SK-N-SH (cell line): Measurements from ENCODE around the gene PDS5B. TPM values are rescaled to one million over a fixed set of nuclear protein-coding genes. Genes with fewer than 3 reads are reported as not detected.
A peak's percentile ranks its signal among the peaks of the same experiment; 100 is the strongest.

ENCODE experiments used
- CTCF ChIA-PET: fragments of 300-600, 350-600 bp; formaldehyde crosslinking; extraction: SDS; loops from one replicate; lab custom pipeline; 2021; lab: Yijun Ruan, JAX
- POLR2A ChIA-PET: fragments of 350-600 bp; sonication (Branson Sonifier 250); formaldehyde crosslinking; extraction: SDS; loops from one replicate; lab custom pipeline; 2020; ENCODE audit warnings: antibody characterized with exemption, inconsistent platforms; lab: Yijun Ruan, JAX
- DNase-seq: peaks from one replicate; pipeline ENCODE4 v3.0.0; 2012
- H2AFZ ChIP-seq: fragments of 200-600 bp; sonication (generic); 2 replicates; pipeline ENCODE4 v1.8.1; 2016; ENCODE audit warnings: antibody characterized with exemption, mild to moderate bottlenecking, low read depth
- H3F3A ChIP-seq: fragments of 200-600 bp; sonication (generic); replicated peaks from 2 replicates; pipeline ENCODE3; 2016; ENCODE audit warnings: antibody characterized with exemption, mild to moderate bottlenecking; ENCODE audit not compliant: insufficient read depth
- H3K27ac ChIP-seq, 2 experiments: fragments of 200-500 bp in 1 of 2; fragments of 200-600 bp in 1 of 2; sonication (Bioruptor generic) in 1 of 2; sonication (generic), shearing (Covaris generic) in 1 of 2; 2 replicates each; pipeline versions ENCODE4 v1.5.1 to v1.6.1; 2014 to 2016; ENCODE audit warnings: low read depth in 2 of 2, inconsistent platforms in 1 of 2, low read length in 1 of 2, mild to moderate bottlenecking in 1 of 2, mixed read lengths in 1 of 2
- H3K27me3 ChIP-seq: fragments of 200-600 bp; sonication (generic), shearing (Covaris generic); 2 replicates; pipeline ENCODE4 v1.6.1; 2016; ENCODE audit warnings: mixed run types; ENCODE audit not compliant: insufficient read depth
- H3K36me3 ChIP-seq, 2 experiments: fragments of 200-500 bp in 1 of 2; fragments of 200-600 bp in 1 of 2; sonication (Bioruptor generic) in 1 of 2; sonication (generic) in 1 of 2; replicated peaks in 1 of 2; 2 replicates each; pipeline versions ENCODE3 to v1.5.1; 2014 to 2016; ENCODE audit warnings: low read length in 1 of 2, mild to moderate bottlenecking in 1 of 2; ENCODE audit not compliant: insufficient read depth in 2 of 2, control insufficient read depth in 1 of 2
- H3K4me1 ChIP-seq, 2 experiments: fragments of 200-500 bp in 1 of 2; fragments of 200-600 bp in 1 of 2; sonication (Bioruptor generic) in 1 of 2; sonication (generic), shearing (Covaris generic) in 1 of 2; 2 replicates each; pipeline versions ENCODE4 v1.5.1 to v1.6.1; 2014 to 2016; ENCODE audit warnings: low read depth in 1 of 2, low read length in 1 of 2, mixed run types in 1 of 2; ENCODE audit not compliant: insufficient read depth in 2 of 2, control insufficient read depth in 1 of 2
- H3K4me2 ChIP-seq: fragments of 200-600 bp; sonication (generic), shearing (Covaris generic); 2 replicates; pipeline ENCODE4 v1.6.1; 2017; ENCODE audit warnings: mixed run types
- H3K4me3 ChIP-seq, 2 experiments: fragments of 200-500 bp in 1 of 2; fragments of 200-600 bp in 1 of 2; sonication (Bioruptor generic) in 1 of 2; sonication (generic), shearing (Covaris generic) in 1 of 2; 2 replicates each; pipeline versions ENCODE4 v1.5.1 to v1.8.1; 2014 to 2016; ENCODE audit warnings: low read depth in 2 of 2, inconsistent platforms in 1 of 2, low read length in 1 of 2, mild to moderate bottlenecking in 1 of 2, mixed read lengths in 1 of 2, moderate library complexity in 1 of 2
- H3K79me2 ChIP-seq: fragments of 200-600 bp; sonication (generic); 2 replicates; pipeline ENCODE4 v1.8.1; 2017; ENCODE audit warnings: mild to moderate bottlenecking; ENCODE audit not compliant: insufficient read depth
- H3K9ac ChIP-seq: fragments of 200-600 bp; sonication (generic); 2 replicates; pipeline ENCODE4 v1.6.1; 2017; ENCODE audit warnings: mixed run types
- H3K9me2 ChIP-seq: fragments of 200-600 bp; sonication (generic); 2 replicates; pipeline ENCODE4 v1.6.1; 2017; ENCODE audit warnings: mixed run types
- H3K9me3 ChIP-seq: fragments of 200-600 bp; sonication (generic); 2 replicates; pipeline ENCODE4 v1.6.1; 2017; ENCODE audit warnings: mixed run types, mild to moderate bottlenecking, moderate library complexity
- H4K20me1 ChIP-seq: fragments of 200-600 bp; sonication (generic); 2 replicates; pipeline ENCODE4 v1.6.1; 2017; ENCODE audit warnings: mild to moderate bottlenecking, mixed run types; ENCODE audit not compliant: insufficient read depth
- CHD2 ChIP-seq: fragments of 150-350 bp; IDR thresholded peaks from 2 replicates; pipeline ENCODE4 v1.6.1; 2018; ENCODE audit warnings: low read length; ENCODE audit not compliant: partially characterized antibody
- CTCF ChIP-seq: fragments of 200-600 bp; sonication (generic); IDR thresholded peaks from 2 replicates; pipeline ENCODE4 v1.6.1; 2017; ENCODE audit warnings: antibody characterized with exemption, mild to moderate bottlenecking, moderate library complexity
- ELF1 ChIP-seq: IDR thresholded peaks from 2 replicates; pipeline ENCODE4 v1.4.0; 2012
- EP300 ChIP-seq, 2 experiments: IDR thresholded peaks; 2 replicates each; pipeline versions ENCODE4 v1.4.0 to v1.6.1; 2012; ENCODE audit warnings: borderline replicate concordance in 1 of 2, low read depth in 1 of 2, low read length in 1 of 2
- EZH2phosphoT487 ChIP-seq: fragments of 200-600 bp; sonication (generic); IDR thresholded peaks from 2 replicates; pipeline ENCODE4 v1.6.1; 2017; ENCODE audit warnings: low read depth, mixed run types, mild to moderate bottlenecking, antibody characterized with exemption, moderate library complexity, borderline replicate concordance
- FOXM1 ChIP-seq: IDR thresholded peaks from 2 replicates; pipeline ENCODE4 v1.4.0; 2012; ENCODE audit warnings: low read depth, mild to moderate bottlenecking
- GABPA ChIP-seq: IDR thresholded peaks from 2 replicates; pipeline ENCODE4 v1.4.0; 2012; ENCODE audit warnings: low read depth, mild to moderate bottlenecking
- IRF3 ChIP-seq: fragments of 150-350 bp; IDR thresholded peaks from 2 replicates; pipeline ENCODE4 v1.6.1; 2016; ENCODE audit warnings: mild to moderate bottlenecking, low read depth, low read length
- MAX ChIP-seq: IDR thresholded peaks from 2 replicates; pipeline ENCODE4 v1.4.0; 2012; ENCODE audit warnings: low read depth
- MEF2A ChIP-seq: IDR thresholded peaks from 2 replicates; pipeline ENCODE4 v1.4.0; 2012; ENCODE audit warnings: low read depth, borderline replicate concordance
- NFIC ChIP-seq: IDR thresholded peaks from 2 replicates; pipeline ENCODE4 v1.4.0; 2012; ENCODE audit warnings: borderline replicate concordance
- NRF1 ChIP-seq: IDR thresholded peaks from 2 replicates; pipeline ENCODE4 v1.6.1; 2012; ENCODE audit warnings: low read depth, mild to moderate bottlenecking, low read length
- POLR2AphosphoS5 ChIP-seq: IDR thresholded peaks from 2 replicates; pipeline ENCODE4 v1.6.1; 2012; ENCODE audit warnings: low read depth, low read length
- RAD21 ChIP-seq: IDR thresholded peaks from 2 replicates; pipeline ENCODE4 v1.6.1; 2012; ENCODE audit warnings: mild to moderate bottlenecking, low read length
- RCOR1 ChIP-seq: fragments of 150-350 bp; IDR thresholded peaks from 2 replicates; pipeline ENCODE4 v1.6.1; 2017; ENCODE audit warnings: antibody characterized with exemption, low read length
- REST ChIP-seq: IDR thresholded peaks from 2 replicates; pipeline ENCODE4 v1.6.1; 2012; ENCODE audit warnings: mild to moderate bottlenecking, low read depth, low read length, moderate library complexity
- RFX5 ChIP-seq: IDR thresholded peaks from 2 replicates; pipeline ENCODE4 v1.6.1; 2012; ENCODE audit warnings: mild to moderate bottlenecking, improper control_type of control experiment, low read length
- SIN3A ChIP-seq: IDR thresholded peaks from 2 replicates; pipeline ENCODE4 v1.6.1; 2012; ENCODE audit warnings: low read depth, mild to moderate bottlenecking, low read length, moderate library complexity, borderline replicate concordance
- TAF1 ChIP-seq: IDR thresholded peaks from 2 replicates; pipeline ENCODE4 v1.6.1; 2012; ENCODE audit warnings: low read depth, mild to moderate bottlenecking, low read length, moderate library complexity, borderline replicate concordance
- TCF12 ChIP-seq: IDR thresholded peaks from 2 replicates; pipeline ENCODE4 v1.4.0; 2012
- TEAD4 ChIP-seq: IDR thresholded peaks from 2 replicates; pipeline ENCODE4 v1.4.0; 2012; ENCODE audit warnings: mild to moderate bottlenecking, borderline replicate concordance; ENCODE audit not compliant: insufficient read depth
- USF1 ChIP-seq: IDR thresholded peaks from 2 replicates; pipeline ENCODE4 v1.4.0; 2012; ENCODE audit warnings: low read depth, borderline replicate concordance
- YY1 ChIP-seq: IDR thresholded peaks from 2 replicates; pipeline ENCODE4 v1.4.0; 2012; ENCODE audit warnings: low read depth, mild to moderate bottlenecking
- ZBTB33 ChIP-seq: IDR thresholded peaks from 2 replicates; pipeline ENCODE4 v1.4.0; 2012; ENCODE audit warnings: low read depth, borderline replicate concordance
- WGBS: methylation state at CpG from one replicate; pipeline ENCODE4 v1.1.6; 2017; ENCODE audit warnings: low lambda C conversion rate; 5-methylcytosine and 5-hydroxymethylcytosine counted together
- polyA plus RNA-seq, 3 experiments: library from polyadenylated mRNA; depleted of rRNA; stranded (reverse); fragments of >200 nt; gene quantifications; 2 replicates each; pipeline ENCODE4 v1.2.3, GENCODE V29; 2012

Gene PDS5B
- polyA plus RNA-seq, 1 of the 3 experiments (the other 2 are of a cell fraction) = 3.8 TPM

GRCh38 chr13:32538621-32539246 is 47.5 kb upstream of the PDS5B start, which contains the start of gene N4BP2L2:
Gene N4BP2L2, minus strand, starts transcription at chr13:32538795. Its CDS starts 1,768 bp downstream, at chr13:32537027.
- peak within 1 kb of the TSS; percentile 96 for H3K9ac ChIP-seq
- WGBS = under 1% methylated on average over 32 of the region's 32 CpGs
- POLR2A ChIA-PET = no interaction called here
- peak within 1 kb of the TSS; percentile 90 to 92 for H3K27ac ChIP-seq
- H3K4me1 ChIP-seq = peaks cover 0 to 4% of the 10 kb centered on the region in 2 experiments; a peak in 3 of 4 replicates
- peaks cover 5% of the 10 kb centered on the region for H3F3A ChIP-seq
- no peaks in the 10 kb centered on the region for H3K27me3 ChIP-seq
- H4K20me1 ChIP-seq = no peaks in the 10 kb centered on the region
- H3K9me3 ChIP-seq = no peaks in the 10 kb centered on the region
- peak within 1 kb of the TSS; percentile 79 for H3K4me2 ChIP-seq
- H3K9me2 ChIP-seq = no peaks in the 10 kb centered on the region
- peak within 1 kb of the TSS; percentile 98 for H2AFZ ChIP-seq
- peak; percentile 82 for DNase-seq
- H3K4me3 ChIP-seq = peak within 1 kb of the TSS; percentile 92 to 100
- peaks cover 49% of the 10 kb centered on the region for H3K79me2 ChIP-seq
- peaks cover 30 to 31% of the 10 kb centered on the region in 2 experiments for H3K36me3 ChIP-seq
- CTCF ChIA-PET = interaction anchor here (0.6 to 2.2 kb wide), 16 partner anchors 8 to 633 kb away, joined by 3 to 7 read pairs (median 4); no protein-coding TSS in a partner anchor
- TF ChIP-seq TCF12 (peak; percentile 36; the same call in 1 of the 2 replicates), EZH2phosphoT487 (no peak), FOXM1 (no peak), CHD2 (peak; percentile 81), REST (no peak), EP300 (IDR thresholded peaks at IDR 0.05; ENCODE audit: borderline replicate concordance in 1 of 2, low read depth in 1 of 2, low read length in 1 of 2) (peak in 1 of 2 experiments; percentile 49; a peak in 1 of 4 replicates), MEF2A (no peak), TEAD4 (no peak), RCOR1 (peak; percentile 71), CTCF (peak; percentile 61), IRF3 (no peak), NFIC (peak; percentile 97), ELF1 (peak; percentile 86), GABPA (peak; percentile 81), RFX5 (peak; percentile 42; the same call in 1 of the 2 replicates), YY1 (peak; percentile 97), RAD21 (peak; percentile 61), POLR2AphosphoS5 (peak; percentile 80), MAX (peak; percentile 82), NRF1 (no peak), SIN3A (no peak), ZBTB33 (no peak; the same call in none of the 2 replicates), TAF1 (peak; percentile 46; the same call in 1 of the 2 replicates), USF1 (peak; percentile 34; the same call in 1 of the 2 replicates)
